Transverse colon (tissue), 4 donors: ENCODE data around the gene PDZD2. TPM values are rescaled to one million over a fixed set of nuclear protein-coding genes. Genes with fewer than 3 reads are reported as not detected.

Source experiments
- DNase-seq: peaks from one replicate; pipeline ENCODE4 v3.0.0-alpha.2; 2019
- H3K27ac ChIP-seq, 4 donors: fragments of 200-600 bp; sonication (generic); 2 replicates each; pipeline ENCODE4 v1.5.1; 2016 to 2018; ENCODE audit warnings: inconsistent platforms in 4 of 4
- H3K27me3 ChIP-seq: fragments of 200-600 bp; sonication (generic); 2 replicates; pipeline ENCODE4 v1.5.1; 2017; ENCODE audit warnings: inconsistent platforms
- H3K36me3 ChIP-seq, 4 donors: fragments of 200-600 bp; sonication (generic); 2 replicates each; pipeline ENCODE4 v1.5.1; 2017 to 2019; ENCODE audit warnings: inconsistent platforms in 4 of 4
- H3K4me1 ChIP-seq, 4 donors: fragments of 200-600 bp; sonication (generic); 2 replicates each; pipeline ENCODE4 v1.5.1; 2017 to 2020; ENCODE audit warnings: inconsistent platforms in 4 of 4
- H3K4me3 ChIP-seq, 4 donors: fragments of 200-600 bp; sonication (generic); 1 replicate in 1 of 4; 2 replicates in 3 of 4; pipeline versions ENCODE4 v1.5.1 to v1.6.1; 2017 to 2019; ENCODE audit warnings: inconsistent platforms in 4 of 4
- H3K9me3 ChIP-seq, 2 donors: fragments of 200-600 bp; sonication (generic); 2 replicates each; pipeline ENCODE4 v1.5.1; 2017 to 2019; ENCODE audit warnings: inconsistent platforms in 2 of 2
- CTCF ChIP-seq, 5 experiments: fragments of 200-600 bp in 3 of 5; fragments of 450-650 bp in 2 of 5; sonication (generic) in 3 of 5; IDR thresholded peaks; 1 replicate in 2 of 5; 2 replicates in 3 of 5; pipeline ENCODE4 v1.5.1; 2016 to 2017; ENCODE audit warnings: antibody characterized with exemption in 5 of 5, inconsistent platforms in 3 of 5, mild to moderate bottlenecking in 2 of 5, moderate library complexity in 1 of 5
- EP300 ChIP-seq: sonication (generic); formaldehyde crosslinking; IDR thresholded peaks from one replicate; pipeline ENCODE4 v1.6.1; 2017; ENCODE audit warnings: antibody characterized with exemption, low read depth
- POLR2A ChIP-seq: fragments of 450-650 bp; IDR thresholded peaks from one replicate; pipeline ENCODE4 v1.6.1; 2016; ENCODE audit warnings: antibody characterized with exemption, mild to moderate bottlenecking, moderate library complexity
- POLR2AphosphoS5 ChIP-seq, 3 donors: sonication (generic); formaldehyde crosslinking; IDR thresholded peaks; one replicate each; pipeline ENCODE4 v1.6.1; 2016; ENCODE audit warnings: antibody characterized with exemption in 3 of 3
- WGBS, 2 donors: methylation state at CpG; one replicate each; pipeline ENCODE4 v1.1.5; 2018; ENCODE audit warnings: low coverage in 1 of 2; 5-methylcytosine and 5-hydroxymethylcytosine counted together
- in situ Hi-C, 4 donors: fragments of 200-750 bp; cut with MboI; loops; one replicate each; pipeline versions ENCODE4 v1.15.0 to v1.15.1; 2017; ENCODE audit warnings: low sequenced_read_pairs in 3 of 4, low pct_ligation_motif_present in 1 of 4, low pct_unique_long_range_greater_than_20kb in 1 of 4
- intact Hi-C: fragments of 100-400 bp; cut with DNase I; formaldehyde crosslinking; loops from one replicate; pipeline ENCODE4 v1.15.1; 2023; ENCODE audit warnings: low total_unique reads
- total RNA-seq, 4 donors: library from RNA; depleted of rRNA; stranded (reverse); fragments of >200 nt; gene quantifications; one replicate each; pipeline ENCODE4 v1.1.0, GENCODE V29; 2016

PDZD2 gene
- total RNA-seq, 4 donors from 2014 or later: 2.0 to 3.7 (median 2.8) TPM

GRCh38 chr5:31604240-31604639, 34.7 kb upstream of the PDZD2 start:
- Histone ChIP-seq H3K9me3 (no peaks in the 10 kb centered on the region), H3K27me3 (no peaks in the 10 kb centered on the region), H3K4me1 (no peaks in the 10 kb centered on the region), H3K27ac (no peak overlapping the region), H3K36me3 (no peaks in the 10 kb centered on the region), H3K4me3 (no peak overlapping the region)
- 75 to 80% methylated on average over 1 to 2 of the region's 2 CpGs for WGBS, 2 donors
- in situ Hi-C loops (no loop called here), intact Hi-C loops (no loop called here)
- no peak for DNase-seq
- no peak for TF ChIP-seq EP300
- TF ChIP-seq POLR2A: no peak
- TF ChIP-seq POLR2AphosphoS5 (IDR thresholded peaks at IDR 0.05): no peak
- TF ChIP-seq CTCF (IDR thresholded peaks at IDR 0.05): no peak

- Histone ChIP-seq H3K9me3 (no peaks in the 10 kb centered on the region), H3K27ac (no peak overlapping the region), H3K27me3 (no peaks in the 10 kb centered on the region), H3K4me3 (no peak overlapping the region), H3K4me1 (no peaks in the 10 kb centered on the region), H3K36me3 (no peaks in the 10 kb centered on the region)
- TF ChIP-seq POLR2AphosphoS5 (IDR thresholded peaks at IDR 0.05) (no peak), CTCF (IDR thresholded peaks at IDR 0.05) (no peak), POLR2A (no peak), EP300 (no peak)
- in situ Hi-C loops (no loop called here), intact Hi-C loops (no loop called here)
- WGBS, 2 donors: 52 to 87% methylated on average over 2 of the region's 2 CpGs
- no peak for DNase-seq
Measured at GRCh38 chr5:31604644-31605043, 34.3 kb upstream of the PDZD2 start.

GRCh38 chr5:31605920-31606319, 33.0 kb upstream of the PDZD2 start:
- Histone ChIP-seq H3K9me3 (no peaks in the 10 kb centered on the region), H3K27ac (no peak overlapping the region), H3K4me3 (no peak overlapping the region), H3K4me1 (no peaks in the 10 kb centered on the region), H3K27me3 (no peaks in the 10 kb centered on the region), H3K36me3 (no peaks in the 10 kb centered on the region)
- no peak for DNase-seq
- intact Hi-C loops (no loop called here), in situ Hi-C loops (no loop called here)
- WGBS, 2 donors: 86 to 95% methylated on average over 1 of the region's 1 CpG
- TF ChIP-seq EP300 (no peak), POLR2AphosphoS5 (IDR thresholded peaks at IDR 0.05) (no peak), CTCF (IDR thresholded peaks at IDR 0.05) (no peak), POLR2A (no peak)

GRCh38 chr5:31607546-31607945, 31.4 kb upstream of the PDZD2 start:
- no peak for DNase-seq
- H3K4me1 ChIP-seq: no peaks in the 10 kb centered on the region
- no peaks in the 10 kb centered on the region for H3K9me3 ChIP-seq
- 41 to 61% methylated on average over 2 of the region's 2 CpGs for WGBS, 2 donors
- in situ Hi-C loops: no loop called here
- no peaks in the 10 kb centered on the region for H3K36me3 ChIP-seq
- no peaks in the 10 kb centered on the region for H3K27me3 ChIP-seq
- H3K4me3 ChIP-seq: no peak overlapping the region
- no peak overlapping the region for H3K27ac ChIP-seq
- TF ChIP-seq POLR2AphosphoS5 (IDR thresholded peaks at IDR 0.05): no peak
- no peak for TF ChIP-seq CTCF (IDR thresholded peaks at IDR 0.05)
- no peak for TF ChIP-seq EP300
- TF ChIP-seq POLR2A: no peak
- intact Hi-C loops: no loop called here
